HG02571 (cell line): ENCODE results near the gene UBE2E2.

ENCODE experiments used
- ATAC-seq: cut with Tn5 transposase; IDR thresholded peaks from one replicate; pipeline ENCODE4 v1.9.1; 2021; ENCODE audit warnings: mild to moderate bottlenecking, moderate library complexity; ENCODE audit not compliant: unreplicated experiment

The UBE2E2 gene

DNA sequence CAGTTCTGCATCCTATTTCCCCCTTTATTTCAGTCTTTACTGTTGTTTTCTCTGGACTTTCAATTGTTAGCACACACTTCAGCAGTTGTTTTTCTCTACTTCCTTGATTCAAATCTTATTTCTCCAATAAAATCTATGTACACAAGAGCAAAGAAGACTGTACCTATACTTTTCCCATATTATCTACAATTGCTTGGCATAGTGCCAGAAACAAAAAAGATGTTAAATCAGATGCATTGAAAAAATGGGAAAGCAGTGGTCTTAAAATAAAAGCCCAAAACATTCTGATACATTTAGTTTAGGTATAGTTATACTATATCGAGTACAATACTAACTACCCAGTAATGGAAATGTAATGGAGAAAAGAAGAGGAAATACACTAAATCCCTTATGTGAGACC, 265.1 kb downstream of the UBE2E2 start:
- no peak for ATAC-seq

- ATAC-seq = no peak
Observed at GRCh38 chr3:23474580-23475357, 271.6 kb downstream of the UBE2E2 start.

DNA sequence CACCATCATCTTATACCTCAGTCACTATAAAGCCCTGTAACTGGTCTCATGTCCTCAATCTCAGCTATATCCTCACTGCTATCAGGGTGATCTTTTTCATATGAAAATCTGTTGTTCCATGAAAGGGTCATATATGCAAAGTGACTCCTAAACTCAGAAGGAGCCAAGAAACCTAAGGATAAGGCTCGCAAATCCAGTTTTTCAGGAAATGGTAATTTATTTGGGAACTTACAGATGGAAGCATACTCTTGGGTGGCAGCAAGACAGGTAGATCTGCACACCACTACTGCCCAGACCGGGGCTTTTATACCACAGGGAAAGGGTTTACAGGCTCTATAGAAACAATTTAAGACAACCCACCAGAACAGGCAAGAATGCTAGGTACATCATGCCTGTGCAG, 272.3 kb downstream of the UBE2E2 start:
- no peak for ATAC-seq

DNA sequence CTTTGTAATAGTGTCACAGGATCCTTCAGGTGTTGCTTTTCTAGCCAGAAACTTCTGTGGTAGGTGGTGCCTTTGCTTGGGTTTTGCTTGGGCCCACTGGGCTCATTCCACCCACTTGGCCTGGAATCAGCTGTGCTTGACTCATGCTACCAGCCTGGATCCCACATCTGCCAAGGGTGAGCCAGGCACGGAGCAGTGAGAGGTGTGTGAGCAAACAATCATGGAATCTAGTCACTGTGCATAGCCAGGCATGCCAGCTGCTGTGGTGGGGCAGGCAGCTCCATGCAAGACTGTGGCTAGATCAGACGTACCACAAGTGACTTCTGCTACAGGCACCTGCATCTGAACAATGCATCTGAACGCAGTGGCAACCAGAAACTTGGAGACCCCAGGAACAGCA, 275.9 kb downstream of the UBE2E2 start:
- no peak for ATAC-seq

DNA sequence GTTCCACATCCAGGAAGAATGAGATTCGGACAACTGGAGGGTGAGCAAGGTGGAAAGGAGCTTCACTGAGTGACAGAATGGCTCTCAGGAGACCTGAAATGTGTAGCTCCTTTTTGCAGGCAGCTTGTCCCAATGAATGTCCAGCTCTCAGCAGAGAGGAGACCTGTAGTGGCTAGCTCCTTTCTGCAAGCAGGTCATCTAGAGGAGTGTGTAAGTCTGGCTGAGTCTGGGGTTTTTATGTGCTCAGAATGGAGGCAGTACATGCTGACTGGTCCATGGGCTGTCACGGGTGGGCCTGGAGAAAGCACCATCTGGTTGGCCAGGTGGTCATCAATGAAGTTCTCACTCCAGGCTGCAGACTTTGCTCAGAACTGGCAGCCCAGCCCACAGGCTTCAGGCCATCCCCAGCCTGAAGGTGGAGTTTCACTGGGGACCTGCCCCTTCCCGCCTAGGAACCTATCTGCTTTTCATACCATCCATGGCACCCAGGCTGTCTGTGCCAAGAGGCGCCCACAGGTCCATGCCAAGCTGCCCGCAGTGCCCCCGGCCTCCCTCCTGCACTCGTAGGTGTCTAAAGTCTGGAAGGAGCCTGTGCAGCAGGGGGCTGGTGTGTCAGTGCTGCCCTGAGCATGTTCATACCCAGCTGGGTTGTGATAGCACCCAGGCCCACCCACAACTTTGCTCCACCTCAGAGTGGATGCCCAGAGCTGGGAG, 276.6 kb downstream of the UBE2E2 start:
- no peak for ATAC-seq

- ATAC-seq = no peak
Observed at GRCh38 chr3:23480329-23480714, 277.2 kb downstream of the UBE2E2 start.

DNA sequence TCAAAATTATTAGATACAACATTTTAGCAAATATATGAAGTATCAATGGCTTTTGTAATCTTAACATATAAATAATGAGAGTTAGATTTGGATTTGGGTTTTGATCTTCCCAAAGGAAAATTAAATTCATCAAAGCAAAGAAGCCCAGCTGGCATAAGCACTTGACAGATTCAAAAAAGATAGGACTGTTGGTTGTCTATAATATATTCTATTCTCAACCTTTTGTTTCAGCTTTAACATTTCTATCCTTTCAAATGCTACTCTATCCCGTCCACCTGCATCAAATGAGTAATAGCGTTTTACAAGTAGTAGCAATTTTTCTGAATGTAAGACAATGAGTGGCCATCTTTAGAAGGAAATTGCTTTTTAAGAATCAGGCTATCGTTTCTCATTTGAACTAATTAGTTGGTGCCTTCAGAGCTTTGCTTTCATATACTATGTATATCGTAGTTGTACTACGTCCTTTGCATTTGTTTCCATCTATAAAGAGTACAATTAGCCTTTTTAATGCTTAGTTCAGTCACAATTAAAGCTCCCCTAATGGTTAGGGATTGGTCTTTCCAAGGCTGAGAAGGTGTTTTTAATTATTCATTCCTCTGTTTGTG, 278.0 kb downstream of the UBE2E2 start:
- ATAC-seq = no peak

GRCh38 chr3:23481616-23482278, 278.6 kb downstream of the UBE2E2 start:
- ATAC-seq = no peak

GRCh38 chr3:23484386-23484785, 281.3 kb downstream of the UBE2E2 start:
- ATAC-seq = no peak

- ATAC-seq = no peak
Observed at GRCh38 chr3:23485922-23486321, 282.8 kb downstream of the UBE2E2 start.

- no peak for ATAC-seq
Observed at GRCh38 chr3:23487015-23487414, 283.9 kb downstream of the UBE2E2 start.

GRCh38 chr3:23488618-23489017, 285.5 kb downstream of the UBE2E2 start:
- ATAC-seq = no peak

GRCh38 chr3:23489300-23490158, 286.4 kb downstream of the UBE2E2 start:
- no peak for ATAC-seq

DNA sequence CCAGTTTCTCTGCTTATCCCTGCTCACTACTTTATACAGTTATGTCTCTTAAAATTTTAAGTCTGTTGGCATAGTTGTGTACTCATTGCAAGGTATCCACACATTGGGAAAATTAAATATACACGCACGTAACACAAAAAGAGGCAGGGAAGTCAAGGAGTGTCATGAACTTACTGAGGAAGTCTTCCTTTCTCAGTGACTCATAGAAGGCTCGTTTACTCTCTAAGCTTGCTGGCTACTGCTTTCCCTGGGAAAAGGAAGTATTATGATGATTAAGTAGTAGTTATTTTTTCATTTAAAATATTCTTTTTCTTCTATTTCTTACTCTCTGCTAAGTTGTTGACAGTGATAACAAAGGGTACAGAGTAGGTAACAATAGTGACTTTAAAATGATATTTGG, 287.3 kb downstream of the UBE2E2 start:
- ATAC-seq = no peak

GRCh38 chr3:23492057-23492456, 288.9 kb downstream of the UBE2E2 start:
- ATAC-seq = no peak

DNA sequence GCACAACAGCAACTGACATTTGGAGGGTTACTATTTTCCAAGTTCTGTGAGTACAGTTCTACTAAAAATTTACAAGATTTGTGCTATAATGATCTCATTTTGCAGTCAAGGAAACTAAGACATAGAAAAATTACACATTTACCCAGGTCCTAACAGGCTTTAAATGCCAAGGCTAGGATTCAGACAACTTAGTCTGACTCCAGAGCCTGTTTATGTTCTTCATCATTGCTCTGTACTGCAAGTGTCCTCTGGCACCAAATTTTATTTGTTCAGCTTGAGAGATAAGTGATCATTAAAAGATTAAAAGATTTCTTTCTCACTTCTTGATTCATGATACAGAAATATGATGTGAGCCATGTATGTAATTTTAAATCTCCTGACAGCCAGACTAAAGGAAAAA, 290.8 kb downstream of the UBE2E2 start:
- no peak for ATAC-seq

DNA sequence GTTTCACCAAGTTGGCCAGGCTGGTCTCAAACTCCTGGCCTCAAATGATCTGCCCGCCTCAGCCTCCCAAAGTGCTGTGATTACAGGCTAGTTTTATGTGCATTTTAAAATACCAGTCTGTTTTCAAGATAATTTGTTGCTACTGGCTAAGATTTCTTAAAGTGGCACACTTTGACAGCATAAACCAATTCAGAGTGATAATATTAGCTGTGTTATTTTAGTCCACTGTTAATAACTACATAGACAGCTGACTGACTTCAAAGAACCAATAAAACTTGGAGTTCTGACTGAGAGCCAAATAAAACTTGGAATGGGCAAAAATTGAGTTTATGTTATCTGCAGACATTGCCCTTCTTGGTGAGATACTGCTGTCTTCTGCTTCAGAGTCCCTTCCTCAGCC, 291.8 kb downstream of the UBE2E2 start:
- no peak for ATAC-seq

GRCh38 chr3:23495507-23495906, 292.4 kb downstream of the UBE2E2 start:
- ATAC-seq = no peak

GRCh38 chr3:23496165-23496564, 293.0 kb downstream of the UBE2E2 start:
- no peak for ATAC-seq

DNA sequence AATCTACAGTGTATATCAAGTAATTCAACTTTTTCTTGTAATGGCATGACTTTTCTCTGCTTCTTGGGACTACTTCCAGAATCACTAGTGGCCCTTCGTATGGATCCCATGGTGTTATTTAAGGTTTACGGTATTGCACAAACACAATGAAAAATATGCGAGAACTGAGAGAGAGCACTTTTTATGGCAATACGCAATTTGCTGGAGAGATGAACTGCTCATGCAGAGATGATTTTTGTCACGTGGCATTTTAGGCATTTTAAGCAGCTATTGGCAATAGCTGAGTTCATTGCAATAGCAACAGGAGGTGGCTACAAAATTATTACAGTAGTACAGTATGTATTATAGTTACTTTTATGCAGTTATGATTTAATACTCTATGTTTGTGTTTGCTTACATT, 294.0 kb downstream of the UBE2E2 start:
- ATAC-seq = no peak
